ENCODE measurements around the gene HEBP1. TPM values are rescaled to one million over a fixed set of nuclear protein-coding genes. Genes with fewer than 3 reads are reported as not detected.

HEBP1 gene
- polyA plus RNA-seq, 1 donor (not counting 4 experiments of a cell fraction or from before 2014, with no cell fraction given): 24.8 TPM

DNA sequence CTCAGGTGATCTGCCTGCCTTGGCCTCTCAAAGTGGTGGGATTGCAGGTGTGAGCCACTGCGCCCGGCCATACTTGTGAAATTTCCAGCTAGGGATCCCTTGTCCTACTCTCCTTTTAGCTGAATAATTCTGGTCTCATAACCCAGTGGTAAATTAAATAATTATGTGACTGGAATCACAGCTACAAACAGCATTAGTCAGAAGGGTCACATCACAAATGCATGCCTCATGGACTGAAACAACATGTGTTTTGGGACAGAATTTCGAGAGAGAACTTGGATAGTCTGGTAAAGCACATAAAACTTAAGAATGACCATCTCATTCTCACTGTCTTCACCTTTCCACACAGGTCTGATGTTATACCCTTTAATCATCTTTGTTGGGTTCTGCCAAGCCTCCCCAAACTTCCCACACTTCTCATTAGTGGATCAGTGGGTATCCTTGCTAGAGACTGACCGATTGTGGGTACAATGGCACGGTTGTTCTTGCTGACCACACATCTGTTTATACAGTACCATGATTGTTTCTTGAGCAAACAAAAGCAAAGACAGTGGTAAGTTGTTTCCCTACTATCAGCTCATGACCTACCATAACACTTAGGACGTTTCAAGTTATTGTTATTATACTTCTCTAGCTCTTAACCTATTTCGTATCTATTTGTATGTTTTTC lies 53.2 kb downstream of the HEBP1 start:
- H3K79me2 ChIP-seq (ENCODE audit: control insufficient read depth, insufficient read depth, low read length): no peaks in the 10 kb centered on the region
- H3K9me1 ChIP-seq (ENCODE audit: control insufficient read depth, extremely low read depth, insufficient read depth, low read length): no peaks in the 10 kb centered on the region
- H4K20me1 ChIP-seq (ENCODE audit: control insufficient read depth, extremely low read depth, insufficient read depth, low read length): no peaks in the 10 kb centered on the region
- H3K4me2 ChIP-seq (ENCODE audit: control insufficient read depth, extremely low read depth, insufficient read depth, low read depth, low read length): no peak overlapping the region
- H3K9me3 ChIP-seq (ENCODE audit: control insufficient read depth, low read depth, low read length): no peaks in the 10 kb centered on the region
- TF ChIP-seq, protein P1, sequence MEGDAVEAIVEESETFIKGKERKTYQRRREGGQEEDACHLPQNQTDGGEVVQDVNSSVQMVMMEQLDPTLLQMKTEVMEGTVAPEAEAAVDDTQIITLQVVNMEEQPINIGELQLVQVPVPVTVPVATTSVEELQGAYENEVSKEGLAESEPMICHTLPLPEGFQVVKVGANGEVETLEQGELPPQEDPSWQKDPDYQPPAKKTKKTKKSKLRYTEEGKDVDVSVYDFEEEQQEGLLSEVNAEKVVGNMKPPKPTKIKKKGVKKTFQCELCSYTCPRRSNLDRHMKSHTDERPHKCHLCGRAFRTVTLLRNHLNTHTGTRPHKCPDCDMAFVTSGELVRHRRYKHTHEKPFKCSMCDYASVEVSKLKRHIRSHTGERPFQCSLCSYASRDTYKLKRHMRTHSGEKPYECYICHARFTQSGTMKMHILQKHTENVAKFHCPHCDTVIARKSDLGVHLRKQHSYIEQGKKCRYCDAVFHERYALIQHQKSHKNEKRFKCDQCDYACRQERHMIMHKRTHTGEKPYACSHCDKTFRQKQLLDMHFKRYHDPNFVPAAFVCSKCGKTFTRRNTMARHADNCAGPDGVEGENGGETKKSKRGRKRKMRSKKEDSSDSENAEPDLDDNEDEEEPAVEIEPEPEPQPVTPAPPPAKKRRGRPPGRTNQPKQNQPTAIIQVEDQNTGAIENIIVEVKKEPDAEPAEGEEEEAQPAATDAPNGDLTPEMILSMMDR (optimal IDR thresholded peaks at IDR 0.05 in 1 of 3, IDR thresholded peaks at IDR 0.05 in 1 of 3, conservative IDR thresholded peaks at IDR 0.05 in 1 of 3; ENCODE audit: extremely low read depth in 1 of 3, insufficient read depth in 2 of 3, low read length in 3 of 3): no peak
- TF ChIP-seq EZH2 (IDR thresholded peaks at IDR 0.05; ENCODE audit: low read length): no peak
- dilution Hi-C loops (cut with MboI; ENCODE audit: extremely low pct_ligation_motif_present, low sequenced_read_pairs): no loop called here
- peaks cover 0 to 1% of the 10 kb centered on the region in 2 experiments for H3K36me3 ChIP-seq (ENCODE audit: control insufficient read depth in 2 of 2, extremely low read depth in 1 of 2, insufficient read depth in 2 of 2, low read length in 2 of 2)
- no peaks in the 10 kb centered on the region for H3K27me3 ChIP-seq (ENCODE audit: control insufficient read depth, extremely low read depth, insufficient read depth, low read length)
- H3K4me3 ChIP-seq (ENCODE audit: control insufficient read depth in 2 of 3, extremely low read depth in 1 of 3, insufficient read depth in 2 of 3, low read depth in 1 of 3, low read length in 3 of 3): no peak overlapping the region
- DNase-seq (ENCODE audit: low read depth, low spot score) (no peak), FAIRE-seq (no peak)
- H3K4me1 ChIP-seq (ENCODE audit: control insufficient read depth, extremely low read depth, insufficient read depth, low read length): peaks cover under 1% of the 10 kb centered on the region
- no peak overlapping the region for H2AFZ ChIP-seq (ENCODE audit: control insufficient read depth, low read length)
- H3K27ac ChIP-seq (ENCODE audit: control insufficient read depth, insufficient read depth, low read length): no peak overlapping the region
- H3K9ac ChIP-seq (ENCODE audit: control insufficient read depth, extremely low read depth, insufficient read depth, low read length): no peak overlapping the region

DNA sequence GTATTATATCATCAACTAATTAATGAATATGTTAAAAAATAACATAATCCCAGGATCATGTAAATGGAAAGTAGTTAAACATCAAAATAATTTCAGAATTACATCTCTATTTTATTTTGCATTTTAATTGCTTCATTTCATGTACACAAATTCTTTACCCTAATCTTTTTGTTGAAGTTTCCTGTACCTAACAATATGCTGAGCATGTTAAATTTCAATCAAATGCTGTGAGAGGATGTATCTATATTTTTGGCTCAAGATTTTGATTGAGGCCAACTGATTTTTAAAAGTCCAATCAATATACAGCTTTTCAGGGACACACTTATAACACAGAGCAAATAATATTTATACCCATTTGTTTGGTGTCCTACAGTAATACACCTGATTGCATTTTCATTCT lies 54.5 kb downstream of the HEBP1 start:
- Histone ChIP-seq H3K79me2 (ENCODE audit: control insufficient read depth, insufficient read depth, low read length) (no peaks in the 10 kb centered on the region), H3K9me3 (ENCODE audit: control insufficient read depth, low read depth, low read length) (no peaks in the 10 kb centered on the region), H3K36me3 (ENCODE audit: control insufficient read depth in 2 of 2, extremely low read depth in 1 of 2, insufficient read depth in 2 of 2, low read length in 2 of 2) (peaks cover 0 to 1% of the 10 kb centered on the region in 2 experiments), H3K27ac (ENCODE audit: control insufficient read depth, insufficient read depth, low read length) (no peak overlapping the region), H3K4me1 (ENCODE audit: control insufficient read depth, extremely low read depth, insufficient read depth, low read length) (no peaks in the 10 kb centered on the region), H3K4me3 (ENCODE audit: control insufficient read depth in 2 of 3, extremely low read depth in 1 of 3, insufficient read depth in 2 of 3, low read depth in 1 of 3, low read length in 3 of 3) (no peak overlapping the region), H2AFZ (ENCODE audit: control insufficient read depth, low read length) (no peak overlapping the region), H3K9me1 (ENCODE audit: control insufficient read depth, extremely low read depth, insufficient read depth, low read length) (no peaks in the 10 kb centered on the region), H4K20me1 (ENCODE audit: control insufficient read depth, extremely low read depth, insufficient read depth, low read length) (no peaks in the 10 kb centered on the region), H3K9ac (ENCODE audit: control insufficient read depth, extremely low read depth, insufficient read depth, low read length) (no peak overlapping the region), H3K27me3 (ENCODE audit: control insufficient read depth, extremely low read depth, insufficient read depth, low read length) (no peaks in the 10 kb centered on the region), H3K4me2 (ENCODE audit: control insufficient read depth, extremely low read depth, insufficient read depth, low read depth, low read length) (no peak overlapping the region)
- dilution Hi-C loops (cut with MboI; ENCODE audit: extremely low pct_ligation_motif_present, low sequenced_read_pairs): no loop called here
- no peak for DNase-seq (ENCODE audit: low read depth, low spot score)
- TF ChIP-seq, protein P1 (optimal IDR thresholded peaks at IDR 0.05 in 1 of 3, IDR thresholded peaks at IDR 0.05 in 1 of 3, conservative IDR thresholded peaks at IDR 0.05 in 1 of 3; ENCODE audit: extremely low read depth in 1 of 3, insufficient read depth in 2 of 3, low read length in 3 of 3): no peak
- no peak for TF ChIP-seq EZH2 (IDR thresholded peaks at IDR 0.05; ENCODE audit: low read length)
- FAIRE-seq: no peak
